Measurements from ENCODE around the gene HBP1. TPM values are rescaled to one million over a fixed set of nuclear protein-coding genes. Genes with fewer than 3 reads are reported as not detected.

The HBP1 gene
- total and polyA plus RNA-seq, 2 experiments from 2014 or later: 36.0 to 52.8 TPM

DNA sequence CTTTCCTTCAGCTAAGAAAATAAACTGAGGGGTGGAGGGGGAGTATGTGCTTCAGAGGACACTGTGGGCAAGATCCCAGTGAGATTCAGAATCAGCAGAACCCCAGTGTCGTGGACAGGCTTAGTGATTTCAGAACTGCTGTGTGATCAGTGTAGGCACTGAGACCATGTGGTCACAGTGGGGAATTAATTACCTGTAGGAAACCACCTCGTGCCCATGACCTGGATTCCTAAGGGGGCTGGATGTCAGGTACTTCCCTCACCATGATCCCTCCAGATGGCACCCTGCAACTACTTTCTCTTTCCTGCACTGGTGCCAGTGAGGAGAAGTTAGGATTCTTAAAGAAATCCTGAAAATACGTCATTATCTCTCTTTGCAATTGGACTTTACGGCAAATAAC, 64.4 kb downstream of the HBP1 start:
- no peak overlapping the region for H3K4me3 Mint-ChIP-seq
- Histone ChIP-seq H3K27ac (ENCODE audit: low read depth) (no peak overlapping the region), H3K9me2 (ENCODE audit: insufficient read depth) (no peaks in the 10 kb centered on the region), H3K4me3 (no peak overlapping the region), H2AFZ (no peak overlapping the region), H3K27me3 (ENCODE audit: insufficient read depth) (no peaks in the 10 kb centered on the region), H3K79me2 (replicated peaks; ENCODE audit: insufficient read depth) (no peaks in the 10 kb centered on the region), H3F3A (replicated peaks; ENCODE audit: low read depth) (no peaks in the 10 kb centered on the region), H3K36me3 (ENCODE audit: insufficient read depth) (no peaks in the 10 kb centered on the region), H3K4me2 (peak overlapping the region; percentile 30), H3K4me1 (ENCODE audit: insufficient read depth) (peaks cover 12% of the 10 kb centered on the region; the same call in 1 of the 2 replicates), H4K20me1 (replicated peaks; ENCODE audit: insufficient read depth) (no peaks in the 10 kb centered on the region)
- DNase-seq (ENCODE audit: low spot score) (peak; percentile 37), ATAC-seq (peak; percentile 89)
- no peaks in the 10 kb centered on the region for H3K9me3 Mint-ChIP-seq
- H3K4me1 Mint-ChIP-seq: peaks cover 29% of the 10 kb centered on the region
- TF ChIP-seq ZNF114 (CRISPR knock-in tag; IDR thresholded peaks at IDR 0.05) (no peak), EZH2 (IDR thresholded peaks at IDR 0.05; ENCODE audit: low read depth, unreplicated experiment) (no peak), ZNF331 (CRISPR knock-in tag; IDR thresholded peaks at IDR 0.05; ENCODE audit: low read depth) (no peak), STAT1 (IDR thresholded peaks at IDR 0.05; ENCODE audit: unreplicated experiment) (no peak)
- TF ChIP-seq, protein P1, sequence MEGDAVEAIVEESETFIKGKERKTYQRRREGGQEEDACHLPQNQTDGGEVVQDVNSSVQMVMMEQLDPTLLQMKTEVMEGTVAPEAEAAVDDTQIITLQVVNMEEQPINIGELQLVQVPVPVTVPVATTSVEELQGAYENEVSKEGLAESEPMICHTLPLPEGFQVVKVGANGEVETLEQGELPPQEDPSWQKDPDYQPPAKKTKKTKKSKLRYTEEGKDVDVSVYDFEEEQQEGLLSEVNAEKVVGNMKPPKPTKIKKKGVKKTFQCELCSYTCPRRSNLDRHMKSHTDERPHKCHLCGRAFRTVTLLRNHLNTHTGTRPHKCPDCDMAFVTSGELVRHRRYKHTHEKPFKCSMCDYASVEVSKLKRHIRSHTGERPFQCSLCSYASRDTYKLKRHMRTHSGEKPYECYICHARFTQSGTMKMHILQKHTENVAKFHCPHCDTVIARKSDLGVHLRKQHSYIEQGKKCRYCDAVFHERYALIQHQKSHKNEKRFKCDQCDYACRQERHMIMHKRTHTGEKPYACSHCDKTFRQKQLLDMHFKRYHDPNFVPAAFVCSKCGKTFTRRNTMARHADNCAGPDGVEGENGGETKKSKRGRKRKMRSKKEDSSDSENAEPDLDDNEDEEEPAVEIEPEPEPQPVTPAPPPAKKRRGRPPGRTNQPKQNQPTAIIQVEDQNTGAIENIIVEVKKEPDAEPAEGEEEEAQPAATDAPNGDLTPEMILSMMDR (conservative IDR thresholded peaks at IDR 0.05; ENCODE audit: low read depth in 2 of 2): peak in 1 of 2 experiments; percentile 45; a peak in 2 of 4 replicates
- H3K27me3 Mint-ChIP-seq (ENCODE audit: insufficient read depth, low read depth, poor library complexity): no peaks in the 10 kb centered on the region
- H3K27ac Mint-ChIP-seq: no peak overlapping the region
- H3K36me3 Mint-ChIP-seq (ENCODE audit: low read depth): no peaks in the 10 kb centered on the region; the same call in 2 of the 3 replicates

DNA sequence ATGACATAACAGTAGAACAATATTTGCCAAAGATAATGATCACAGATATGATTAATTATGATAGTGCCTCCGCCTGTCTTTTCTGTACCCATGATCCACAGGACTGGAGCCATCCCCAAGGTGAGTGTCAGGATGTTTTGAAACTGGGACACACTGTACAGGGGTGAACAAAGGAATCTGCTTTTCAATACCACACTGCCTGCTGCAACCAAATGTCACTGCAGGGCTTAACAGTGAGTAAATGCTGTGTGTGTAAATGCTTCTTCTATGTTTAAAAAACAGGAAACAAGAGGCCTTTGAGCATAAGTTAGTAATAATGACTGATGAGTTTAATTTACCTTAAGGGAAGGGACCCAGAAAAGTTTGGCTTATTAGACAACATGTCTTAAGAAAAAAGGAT, 65.2 kb downstream of the HBP1 start:
- H3K4me1 ChIP-seq (ENCODE audit: insufficient read depth): peaks cover 12% of the 10 kb centered on the region; the same call in 1 of the 2 replicates
- H4K20me1 ChIP-seq (replicated peaks; ENCODE audit: insufficient read depth): no peaks in the 10 kb centered on the region
- ATAC-seq (no peak), DNase-seq (ENCODE audit: low spot score) (no peak)
- H3K9me2 ChIP-seq (ENCODE audit: insufficient read depth): no peaks in the 10 kb centered on the region
- H2AFZ ChIP-seq: no peak overlapping the region
- H3K27me3 ChIP-seq (ENCODE audit: insufficient read depth): no peaks in the 10 kb centered on the region
- Mint-ChIP-seq H3K4me1 (peaks cover 29% of the 10 kb centered on the region), H3K9me3 (no peaks in the 10 kb centered on the region), H3K36me3 (ENCODE audit: low read depth) (no peaks in the 10 kb centered on the region; the same call in 2 of the 3 replicates), H3K27ac (0 out of 2 replicates have a peak overlapping the region, but pooled peaks have one; percentile 28), H3K4me3 (no peak overlapping the region), H3K27me3 (ENCODE audit: insufficient read depth, low read depth, poor library complexity) (no peaks in the 10 kb centered on the region)
- H3K4me2 ChIP-seq: peak overlapping the region; percentile 30
- H3K36me3 ChIP-seq (ENCODE audit: insufficient read depth): no peaks in the 10 kb centered on the region
- no peaks in the 10 kb centered on the region for H3F3A ChIP-seq (replicated peaks; ENCODE audit: low read depth)
- no peak overlapping the region for H3K27ac ChIP-seq (ENCODE audit: low read depth)
- H3K4me3 ChIP-seq: no peak overlapping the region
- no peaks in the 10 kb centered on the region for H3K79me2 ChIP-seq (replicated peaks; ENCODE audit: insufficient read depth)
- no peak for TF ChIP-seq EZH2 (IDR thresholded peaks at IDR 0.05; ENCODE audit: low read depth, unreplicated experiment)
- TF ChIP-seq, protein P2, sequence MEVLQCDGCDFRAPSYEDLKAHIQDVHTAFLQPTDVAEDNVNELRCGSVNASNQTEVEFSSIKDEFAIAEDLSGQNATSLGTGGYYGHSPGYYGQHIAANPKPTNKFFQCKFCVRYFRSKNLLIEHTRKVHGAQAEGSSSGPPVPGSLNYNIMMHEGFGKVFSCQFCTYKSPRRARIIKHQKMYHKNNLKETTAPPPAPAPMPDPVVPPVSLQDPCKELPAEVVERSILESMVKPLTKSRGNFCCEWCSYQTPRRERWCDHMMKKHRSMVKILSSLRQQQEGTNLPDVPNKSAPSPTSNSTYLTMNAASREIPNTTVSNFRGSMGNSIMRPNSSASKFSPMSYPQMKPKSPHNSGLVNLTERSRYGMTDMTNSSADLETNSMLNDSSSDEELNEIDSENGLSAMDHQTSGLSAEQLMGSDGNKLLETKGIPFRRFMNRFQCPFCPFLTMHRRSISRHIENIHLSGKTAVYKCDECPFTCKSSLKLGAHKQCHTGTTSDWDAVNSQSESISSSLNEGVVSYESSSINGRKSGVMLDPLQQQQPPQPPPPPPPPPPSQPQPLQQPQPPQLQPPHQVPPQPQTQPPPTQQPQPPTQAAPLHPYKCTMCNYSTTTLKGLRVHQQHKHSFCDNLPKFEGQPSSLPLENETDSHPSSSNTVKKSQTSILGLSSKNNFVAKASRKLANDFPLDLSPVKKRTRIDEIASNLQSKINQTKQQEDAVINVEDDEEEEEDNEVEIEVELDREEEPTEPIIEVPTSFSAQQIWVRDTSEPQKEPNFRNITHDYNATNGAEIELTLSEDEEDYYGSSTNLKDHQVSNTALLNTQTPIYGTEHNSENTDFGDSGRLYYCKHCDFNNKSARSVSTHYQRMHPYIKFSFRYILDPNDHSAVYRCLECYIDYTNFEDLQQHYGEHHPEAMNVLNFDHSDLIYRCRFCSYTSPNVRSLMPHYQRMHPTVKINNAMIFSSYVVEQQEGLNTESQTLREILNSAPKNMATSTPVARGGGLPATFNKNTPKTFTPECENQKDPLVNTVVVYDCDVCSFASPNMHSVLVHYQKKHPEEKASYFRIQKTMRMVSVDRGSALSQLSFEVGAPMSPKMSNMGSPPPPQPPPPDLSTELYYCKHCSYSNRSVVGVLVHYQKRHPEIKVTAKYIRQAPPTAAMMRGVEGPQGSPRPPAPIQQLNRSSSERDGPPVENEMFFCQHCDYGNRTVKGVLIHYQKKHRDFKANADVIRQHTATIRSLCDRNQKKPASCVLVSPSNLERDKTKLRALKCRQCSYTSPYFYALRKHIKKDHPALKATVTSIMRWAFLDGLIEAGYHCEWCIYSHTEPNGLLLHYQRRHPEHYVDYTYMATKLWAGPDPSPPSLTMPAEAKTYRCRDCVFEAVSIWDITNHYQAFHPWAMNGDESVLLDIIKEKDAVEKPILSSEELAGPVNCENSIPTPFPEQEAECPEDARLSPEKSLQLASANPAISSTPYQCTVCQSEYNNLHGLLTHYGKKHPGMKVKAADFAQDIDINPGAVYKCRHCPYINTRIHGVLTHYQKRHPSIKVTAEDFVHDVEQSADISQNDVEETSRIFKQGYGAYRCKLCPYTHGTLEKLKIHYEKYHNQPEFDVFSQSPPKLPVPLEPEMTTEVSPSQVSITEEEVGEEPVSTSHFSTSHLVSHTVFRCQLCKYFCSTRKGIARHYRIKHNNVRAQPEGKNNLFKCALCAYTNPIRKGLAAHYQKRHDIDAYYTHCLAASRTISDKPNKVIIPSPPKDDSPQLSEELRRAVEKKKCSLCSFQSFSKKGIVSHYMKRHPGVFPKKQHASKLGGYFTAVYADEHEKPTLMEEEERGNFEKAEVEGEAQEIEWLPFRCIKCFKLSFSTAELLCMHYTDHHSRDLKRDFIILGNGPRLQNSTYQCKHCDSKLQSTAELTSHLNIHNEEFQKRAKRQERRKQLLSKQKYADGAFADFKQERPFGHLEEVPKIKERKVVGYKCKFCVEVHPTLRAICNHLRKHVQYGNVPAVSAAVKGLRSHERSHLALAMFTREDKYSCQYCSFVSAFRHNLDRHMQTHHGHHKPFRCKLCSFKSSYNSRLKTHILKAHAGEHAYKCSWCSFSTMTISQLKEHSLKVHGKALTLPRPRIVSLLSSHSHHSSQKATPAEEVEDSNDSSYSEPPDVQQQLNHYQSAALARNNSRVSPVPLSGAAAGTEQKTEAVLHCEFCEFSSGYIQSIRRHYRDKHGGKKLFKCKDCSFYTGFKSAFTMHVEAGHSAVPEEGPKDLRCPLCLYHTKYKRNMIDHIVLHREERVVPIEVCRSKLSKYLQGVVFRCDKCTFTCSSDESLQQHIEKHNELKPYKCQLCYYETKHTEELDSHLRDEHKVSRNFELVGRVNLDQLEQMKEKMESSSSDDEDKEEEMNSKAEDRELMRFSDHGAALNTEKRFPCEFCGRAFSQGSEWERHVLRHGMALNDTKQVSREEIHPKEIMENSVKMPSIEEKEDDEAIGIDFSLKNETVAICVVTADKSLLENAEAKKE (CRISPR knock-in tag; IDR thresholded peaks at IDR 0.05): no peak
- TF ChIP-seq, protein P3, sequence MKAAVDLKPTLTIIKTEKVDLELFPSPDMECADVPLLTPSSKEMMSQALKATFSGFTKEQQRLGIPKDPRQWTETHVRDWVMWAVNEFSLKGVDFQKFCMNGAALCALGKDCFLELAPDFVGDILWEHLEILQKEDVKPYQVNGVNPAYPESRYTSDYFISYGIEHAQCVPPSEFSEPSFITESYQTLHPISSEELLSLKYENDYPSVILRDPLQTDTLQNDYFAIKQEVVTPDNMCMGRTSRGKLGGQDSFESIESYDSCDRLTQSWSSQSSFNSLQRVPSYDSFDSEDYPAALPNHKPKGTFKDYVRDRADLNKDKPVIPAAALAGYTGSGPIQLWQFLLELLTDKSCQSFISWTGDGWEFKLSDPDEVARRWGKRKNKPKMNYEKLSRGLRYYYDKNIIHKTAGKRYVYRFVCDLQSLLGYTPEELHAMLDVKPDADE (IDR thresholded peaks at IDR 0.05): no peak
- no peak for TF ChIP-seq EZH2phosphoT487 (IDR thresholded peaks at IDR 0.05; ENCODE audit: unreplicated experiment)
- TF ChIP-seq STAT1 (IDR thresholded peaks at IDR 0.05; ENCODE audit: unreplicated experiment): no peak
- TF ChIP-seq, protein P4, sequence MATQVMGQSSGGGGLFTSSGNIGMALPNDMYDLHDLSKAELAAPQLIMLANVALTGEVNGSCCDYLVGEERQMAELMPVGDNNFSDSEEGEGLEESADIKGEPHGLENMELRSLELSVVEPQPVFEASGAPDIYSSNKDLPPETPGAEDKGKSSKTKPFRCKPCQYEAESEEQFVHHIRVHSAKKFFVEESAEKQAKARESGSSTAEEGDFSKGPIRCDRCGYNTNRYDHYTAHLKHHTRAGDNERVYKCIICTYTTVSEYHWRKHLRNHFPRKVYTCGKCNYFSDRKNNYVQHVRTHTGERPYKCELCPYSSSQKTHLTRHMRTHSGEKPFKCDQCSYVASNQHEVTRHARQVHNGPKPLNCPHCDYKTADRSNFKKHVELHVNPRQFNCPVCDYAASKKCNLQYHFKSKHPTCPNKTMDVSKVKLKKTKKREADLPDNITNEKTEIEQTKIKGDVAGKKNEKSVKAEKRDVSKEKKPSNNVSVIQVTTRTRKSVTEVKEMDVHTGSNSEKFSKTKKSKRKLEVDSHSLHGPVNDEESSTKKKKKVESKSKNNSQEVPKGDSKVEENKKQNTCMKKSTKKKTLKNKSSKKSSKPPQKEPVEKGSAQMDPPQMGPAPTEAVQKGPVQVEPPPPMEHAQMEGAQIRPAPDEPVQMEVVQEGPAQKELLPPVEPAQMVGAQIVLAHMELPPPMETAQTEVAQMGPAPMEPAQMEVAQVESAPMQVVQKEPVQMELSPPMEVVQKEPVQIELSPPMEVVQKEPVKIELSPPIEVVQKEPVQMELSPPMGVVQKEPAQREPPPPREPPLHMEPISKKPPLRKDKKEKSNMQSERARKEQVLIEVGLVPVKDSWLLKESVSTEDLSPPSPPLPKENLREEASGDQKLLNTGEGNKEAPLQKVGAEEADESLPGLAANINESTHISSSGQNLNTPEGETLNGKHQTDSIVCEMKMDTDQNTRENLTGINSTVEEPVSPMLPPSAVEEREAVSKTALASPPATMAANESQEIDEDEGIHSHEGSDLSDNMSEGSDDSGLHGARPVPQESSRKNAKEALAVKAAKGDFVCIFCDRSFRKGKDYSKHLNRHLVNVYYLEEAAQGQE (IDR thresholded peaks at IDR 0.05; ENCODE audit: unreplicated experiment): no peak
